ENCODE measurements around the gene GNAZ. TPM values are rescaled to one million over a fixed set of nuclear protein-coding genes. Genes with fewer than 3 reads are reported as not detected.
"Not testable (repeated sequence)": the region's sequence is repeated elsewhere in the genome, so short reads cannot be mapped to it uniquely, and the experiment has no call there.

Gene GNAZ
- total RNA-seq, 1 experiment from 2014 or later: 3.9 TPM

DNA sequence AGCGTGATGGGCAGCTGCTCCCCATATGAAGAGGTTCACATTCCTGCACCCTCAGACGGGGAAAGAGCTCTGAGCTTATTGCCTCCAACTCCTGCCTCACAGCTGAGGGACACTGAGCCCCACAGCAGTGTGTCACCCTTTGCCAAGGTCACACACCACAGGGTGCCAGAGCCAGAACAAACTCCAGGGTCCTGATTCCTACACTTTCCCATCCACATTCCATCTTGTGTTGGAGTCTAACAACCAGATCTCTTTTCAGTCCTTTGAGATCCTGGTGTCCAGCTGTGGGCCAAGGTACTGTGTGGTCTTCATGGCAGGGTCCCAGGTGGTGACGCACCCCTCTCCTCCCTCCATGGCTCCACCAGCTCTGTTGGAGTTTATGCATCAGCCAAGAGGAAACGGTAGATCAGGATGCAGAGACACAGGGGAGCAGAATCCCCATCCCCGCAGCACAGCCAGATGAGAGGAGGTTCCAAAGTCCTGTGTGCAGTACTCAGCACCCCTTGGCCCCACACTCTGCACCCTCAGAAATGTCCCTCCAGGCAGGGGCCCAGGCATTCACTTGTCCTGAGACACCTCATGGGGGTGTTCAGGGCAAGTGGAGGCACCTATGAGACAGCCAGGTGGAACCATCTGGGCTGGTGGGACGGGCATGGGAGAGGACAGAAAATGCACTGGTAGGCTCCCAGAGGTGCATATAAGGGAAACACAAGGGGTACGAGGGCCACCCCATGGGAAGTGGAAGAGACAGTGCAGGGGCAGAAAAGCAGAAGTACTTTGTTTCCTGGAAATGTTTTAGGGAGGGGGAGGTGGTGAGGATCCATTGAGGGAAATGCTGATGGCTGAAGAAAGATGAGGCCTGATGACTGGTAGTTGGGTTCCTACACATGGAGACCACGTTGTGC, 32.6 kb upstream of the GNAZ start:
- in situ Hi-C loops (cut with HindIII; ENCODE audit: low pct_unique_long_range_greater_than_20kb, low sequenced_read_pairs): no loop called here
- no peak for DNase-seq (ENCODE audit: low read depth, low spot score)

GRCh38 chr22:23038334-23038642, 32.0 kb upstream of the GNAZ start:
- DNase-seq (ENCODE audit: low read depth, low spot score): no peak
- in situ Hi-C loops (cut with HindIII; ENCODE audit: low pct_unique_long_range_greater_than_20kb, low sequenced_read_pairs): no loop called here

- no peak for DNase-seq (ENCODE audit: low read depth, low spot score)
- in situ Hi-C loops (cut with HindIII; ENCODE audit: low pct_unique_long_range_greater_than_20kb, low sequenced_read_pairs): no loop called here
Observed at GRCh38 chr22:23038902-23039301, 31.4 kb upstream of the GNAZ start.

GRCh38 chr22:23042179-23042578, 28.1 kb upstream of the GNAZ start:
- in situ Hi-C loops (cut with HindIII; ENCODE audit: low pct_unique_long_range_greater_than_20kb, low sequenced_read_pairs): no loop called here
- DNase-seq (ENCODE audit: low read depth, low spot score): no peak

- in situ Hi-C loops (cut with HindIII; ENCODE audit: low pct_unique_long_range_greater_than_20kb, low sequenced_read_pairs): no loop called here
- no peak for DNase-seq (ENCODE audit: low read depth, low spot score)
Observed at GRCh38 chr22:23044570-23044969, 25.7 kb upstream of the GNAZ start.

DNA sequence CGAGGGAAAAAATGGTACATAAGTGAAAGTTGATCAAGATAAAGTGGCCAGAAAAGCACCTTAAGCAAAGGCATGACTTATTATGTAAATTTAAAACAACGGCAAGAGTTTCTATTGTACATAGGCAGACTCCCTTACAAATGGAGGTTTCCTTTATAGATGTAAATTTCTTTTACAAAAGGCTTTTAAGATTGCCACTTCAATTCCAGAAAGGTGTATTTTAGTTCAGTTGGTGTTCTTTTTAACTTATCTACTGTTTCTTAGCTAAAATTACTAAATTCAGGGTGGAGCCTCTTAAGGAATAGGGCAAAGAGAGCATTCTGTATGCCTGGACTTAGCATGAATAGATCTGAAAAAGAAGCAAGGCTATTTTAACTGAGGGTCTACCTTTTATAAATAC, 24.9 kb upstream of the GNAZ start:
- no peak for DNase-seq (ENCODE audit: low read depth, low spot score)
- in situ Hi-C loops (cut with HindIII; ENCODE audit: low pct_unique_long_range_greater_than_20kb, low sequenced_read_pairs): no loop called here

GRCh38 chr22:23047265-23047664, 23.1 kb upstream of the GNAZ start:
- in situ Hi-C loops (cut with HindIII; ENCODE audit: low pct_unique_long_range_greater_than_20kb, low sequenced_read_pairs): no loop called here
- DNase-seq (ENCODE audit: low read depth, low spot score): no peak

DNA sequence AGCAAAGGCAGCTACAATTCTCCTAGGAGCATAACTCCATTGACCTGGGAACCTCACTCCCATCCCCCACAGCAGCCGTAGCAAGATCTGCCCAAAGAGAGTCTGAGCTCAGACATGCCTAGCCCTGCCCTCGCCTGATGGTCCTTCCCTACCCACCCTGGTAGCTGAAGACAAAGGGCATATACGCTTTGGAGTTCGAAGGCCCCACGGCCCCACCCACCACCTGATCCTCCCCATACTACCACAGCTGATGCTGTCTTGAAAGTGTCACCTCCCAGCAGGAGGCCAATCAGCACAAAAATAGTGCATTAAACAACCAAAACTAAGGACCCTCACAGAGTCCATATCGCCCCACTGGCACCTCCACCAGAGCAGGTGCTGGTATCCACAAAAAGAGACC, 22.6 kb upstream of the GNAZ start:
- in situ Hi-C loops (cut with HindIII; ENCODE audit: low pct_unique_long_range_greater_than_20kb, low sequenced_read_pairs): no loop called here
- no peak for DNase-seq (ENCODE audit: low read depth, low spot score)

DNA sequence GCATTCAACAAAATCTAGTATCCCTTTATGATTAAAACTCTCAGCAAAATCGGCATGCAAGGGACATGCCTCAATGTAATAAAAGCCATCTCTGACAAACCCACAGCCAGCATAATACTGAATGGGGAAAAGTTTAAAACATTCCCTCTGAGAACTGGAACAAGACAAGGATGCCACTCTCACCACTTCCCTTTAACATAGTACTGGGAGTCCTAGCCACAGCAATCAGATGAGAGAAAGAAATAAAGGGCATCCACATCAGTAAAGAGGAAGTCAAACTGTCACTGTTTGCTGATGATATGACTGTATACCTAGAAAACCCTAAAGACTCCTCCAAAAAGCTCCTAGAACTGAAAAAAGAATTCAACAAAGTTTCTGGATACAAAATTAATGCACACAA, 19.8 kb upstream of the GNAZ start:
- DNase-seq (ENCODE audit: low read depth, low spot score); in situ Hi-C loops (cut with HindIII; ENCODE audit: low pct_unique_long_range_greater_than_20kb, low sequenced_read_pairs): not testable (repeated sequence)

GRCh38 chr22:23053051-23053707, 17.1 kb upstream of the GNAZ start:
- no peak for DNase-seq (ENCODE audit: low read depth, low spot score)
- in situ Hi-C loops (cut with HindIII; ENCODE audit: low pct_unique_long_range_greater_than_20kb, low sequenced_read_pairs): no loop called here

DNA sequence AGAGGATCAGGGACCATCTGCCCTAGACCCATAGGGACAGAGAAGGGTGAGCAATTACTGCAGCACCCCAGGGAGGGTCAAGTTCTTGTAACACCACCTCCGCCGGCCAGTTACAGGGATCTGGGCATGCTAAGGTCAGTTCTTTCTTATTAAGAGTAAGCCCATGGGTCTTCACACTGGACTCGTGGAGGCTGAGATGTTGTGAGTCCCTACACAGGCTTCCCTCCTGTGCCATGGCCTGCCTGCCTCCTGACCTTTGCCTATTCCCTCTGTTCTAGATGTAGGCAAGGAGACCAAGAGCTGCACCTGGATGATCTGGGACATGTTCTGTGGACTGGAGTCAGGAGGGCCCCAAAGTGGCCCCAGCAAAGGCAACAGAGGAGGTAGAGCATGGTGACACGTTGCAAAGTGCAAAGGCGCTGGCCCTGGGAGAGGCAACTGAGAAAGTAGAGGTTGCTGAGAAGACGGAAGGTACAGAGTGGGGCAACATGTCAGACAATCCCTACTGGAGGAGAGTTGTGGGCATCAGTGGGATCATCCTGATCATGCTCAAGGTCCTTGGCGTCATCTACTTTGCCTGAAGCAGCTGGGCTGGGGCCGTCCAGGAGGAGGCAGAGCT, 16.3 kb upstream of the GNAZ start:
- no peak for DNase-seq (ENCODE audit: low read depth, low spot score)
- in situ Hi-C loops (cut with HindIII; ENCODE audit: low pct_unique_long_range_greater_than_20kb, low sequenced_read_pairs): no loop called here

- no peak for DNase-seq (ENCODE audit: low read depth, low spot score)
- in situ Hi-C loops (cut with HindIII; ENCODE audit: low pct_unique_long_range_greater_than_20kb, low sequenced_read_pairs): no loop called here
Observed at GRCh38 chr22:23054531-23055257, 15.6 kb upstream of the GNAZ start.

DNA sequence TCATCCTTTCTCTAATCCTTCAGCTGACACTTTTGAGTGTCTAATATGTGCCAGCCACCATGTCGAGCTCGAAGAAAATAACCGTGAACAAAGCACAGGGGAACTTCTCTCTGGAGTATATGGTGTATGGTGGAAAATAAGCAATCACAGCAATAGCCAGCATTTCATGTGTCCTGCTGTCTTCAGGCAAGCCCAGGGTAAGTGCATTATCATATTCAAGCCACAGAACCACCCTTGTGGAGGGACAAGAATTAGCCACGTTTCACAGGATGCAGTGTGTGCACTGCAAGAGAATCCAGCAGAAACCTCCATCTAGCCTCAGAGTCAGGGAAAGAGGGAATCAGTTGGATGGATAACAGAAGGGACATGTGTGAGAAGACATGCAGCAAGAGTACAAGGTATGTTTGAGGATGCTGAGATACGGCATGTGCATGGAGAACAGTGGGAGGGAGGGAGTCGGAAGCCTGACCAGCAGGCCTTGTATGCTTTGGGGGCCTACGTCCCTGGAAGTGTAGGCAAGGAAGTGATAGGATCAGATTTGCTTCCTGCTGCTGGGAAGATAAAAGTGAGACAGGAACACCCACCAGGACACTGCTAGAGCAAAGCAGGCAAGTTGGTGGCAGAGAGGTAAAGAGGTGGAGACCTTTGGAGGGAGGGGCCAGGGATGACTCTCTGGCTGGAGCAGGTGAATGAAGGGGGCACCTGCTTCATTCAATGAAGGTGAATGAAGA, 14.7 kb upstream of the GNAZ start:
- DNase-seq (ENCODE audit: low read depth, low spot score): no peak
- in situ Hi-C loops (cut with HindIII; ENCODE audit: low pct_unique_long_range_greater_than_20kb, low sequenced_read_pairs): no loop called here

DNA sequence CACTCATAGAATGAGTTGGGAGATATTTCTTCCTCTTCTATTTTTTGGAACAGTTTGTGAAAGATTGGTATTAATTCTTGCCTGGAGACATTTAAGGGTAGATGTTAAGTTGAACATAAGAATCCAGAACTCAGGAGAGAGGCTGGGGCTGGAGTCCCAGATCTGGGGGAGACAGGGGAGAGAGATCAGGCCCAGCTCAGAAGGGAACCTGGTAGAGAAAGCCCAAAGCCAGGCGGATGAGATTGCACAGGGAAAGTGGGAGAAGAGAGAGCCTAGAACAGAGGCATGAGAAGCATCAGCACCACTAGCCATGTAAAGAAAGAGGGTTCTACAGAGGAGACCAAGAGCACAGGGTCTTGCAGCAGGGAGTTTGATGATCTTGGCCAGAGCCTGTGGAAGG, 13.0 kb upstream of the GNAZ start:
- in situ Hi-C loops (cut with HindIII; ENCODE audit: low pct_unique_long_range_greater_than_20kb, low sequenced_read_pairs): no loop called here
- no peak for DNase-seq (ENCODE audit: low read depth, low spot score)

DNA sequence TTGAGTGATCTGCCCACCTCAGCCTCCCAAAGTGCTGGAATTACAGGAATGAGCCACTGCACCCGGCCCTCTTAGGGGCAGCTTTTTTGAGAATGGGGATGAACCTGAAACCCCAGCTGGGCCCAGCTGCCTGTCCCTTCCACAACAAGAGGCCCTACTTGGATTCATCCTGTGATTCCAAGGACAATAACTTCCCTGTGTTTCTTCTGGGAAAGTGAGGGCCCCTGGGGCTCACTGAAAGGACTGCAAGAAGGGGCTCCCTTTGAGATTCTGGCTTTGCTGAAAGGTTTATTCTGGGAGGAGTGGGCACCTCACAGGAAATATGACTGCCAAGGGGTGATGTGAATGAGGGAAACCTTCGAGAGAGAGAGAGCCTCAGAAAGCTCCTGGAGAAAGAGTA, 12.3 kb upstream of the GNAZ start:
- peak; percentile 33 for DNase-seq (ENCODE audit: low read depth, low spot score)
- in situ Hi-C loops (cut with HindIII; ENCODE audit: low pct_unique_long_range_greater_than_20kb, low sequenced_read_pairs): no loop called here

DNA sequence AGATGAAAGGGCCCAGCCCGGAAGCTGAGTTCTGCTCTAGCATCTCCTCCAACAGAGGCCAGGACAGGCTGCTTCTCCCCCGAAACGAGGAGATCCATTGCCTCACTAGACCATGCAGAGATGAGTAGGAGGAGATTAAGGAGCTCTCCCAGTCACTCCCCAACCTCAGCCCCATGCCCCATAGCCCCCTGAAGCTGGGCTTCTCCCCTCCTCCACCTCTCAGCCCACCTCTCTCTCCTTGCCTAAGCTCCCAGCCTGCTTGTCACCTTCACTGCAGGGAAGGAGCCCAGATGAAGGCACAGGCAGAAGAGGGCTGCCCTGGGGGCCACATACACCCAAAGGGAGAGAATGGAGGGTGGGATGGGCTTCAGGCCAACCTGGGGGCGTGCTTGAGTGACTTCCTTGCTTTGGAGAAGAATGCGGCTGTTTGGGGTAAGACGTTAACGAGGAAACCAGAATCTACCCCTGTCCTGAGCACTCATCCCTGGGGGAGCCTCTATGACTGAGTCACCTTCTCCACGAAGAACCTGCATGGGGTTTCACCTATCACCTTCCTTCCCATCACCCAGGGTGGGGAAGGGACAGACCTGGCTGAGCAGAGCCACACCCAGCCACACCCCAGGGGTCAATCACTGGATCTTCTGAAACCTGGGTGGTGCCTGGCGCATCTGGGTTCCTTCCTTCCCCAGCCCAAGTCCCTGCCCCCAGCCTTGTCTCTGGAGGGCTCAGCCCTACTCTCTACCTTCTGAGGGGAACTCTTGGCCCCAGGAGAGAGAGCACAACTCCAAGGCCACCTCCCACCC, 11.6 kb upstream of the GNAZ start:
- DNase-seq (ENCODE audit: low read depth, low spot score): no peak
- in situ Hi-C loops (cut with HindIII; ENCODE audit: low pct_unique_long_range_greater_than_20kb, low sequenced_read_pairs): no loop called here

All from SK-MEL-5 (cell line).